Stomach smooth muscle (tissue), 2 donors: Measurements from ENCODE around the gene GZF1.

ENCODE experiments used
- H3K27ac ChIP-seq: one replicate; pipeline ENCODE4 v1.7.0; 2013; ENCODE audit warnings: mild to moderate bottlenecking, low read length, inconsistent platforms
- H3K27me3 ChIP-seq, 2 donors: one replicate each; pipeline ENCODE4 v1.7.0; 2013; ENCODE audit warnings: low read length in 2 of 2; ENCODE audit not compliant: insufficient read depth in 2 of 2, control insufficient read depth in 1 of 2
- H3K36me3 ChIP-seq, 2 donors: one replicate each; pipeline ENCODE4 v1.7.0; 2013; ENCODE audit warnings: low read length in 2 of 2; ENCODE audit not compliant: control insufficient read depth in 2 of 2, insufficient read depth in 2 of 2
- H3K4me1 ChIP-seq: one replicate; pipeline ENCODE4 v1.7.0; 2013; ENCODE audit warnings: low read length; ENCODE audit not compliant: control insufficient read depth, insufficient read depth
- H3K4me3 ChIP-seq, 2 donors: one replicate each; pipeline ENCODE4 v1.7.0; 2013; ENCODE audit warnings: low read length in 2 of 2
- H3K9ac ChIP-seq, 2 donors: one replicate each; pipeline ENCODE4 v1.7.0; 2013; ENCODE audit warnings: low read length in 2 of 2, mild to moderate bottlenecking in 1 of 2
- H3K9me3 ChIP-seq, 2 donors: one replicate each; pipeline ENCODE4 v1.7.0; 2013; ENCODE audit warnings: low read length in 2 of 2; ENCODE audit not compliant: control insufficient read depth in 2 of 2
- donor health status: healthy.
- donor health status: Pancreatic carcinoma.

The GZF1 gene

DNA sequence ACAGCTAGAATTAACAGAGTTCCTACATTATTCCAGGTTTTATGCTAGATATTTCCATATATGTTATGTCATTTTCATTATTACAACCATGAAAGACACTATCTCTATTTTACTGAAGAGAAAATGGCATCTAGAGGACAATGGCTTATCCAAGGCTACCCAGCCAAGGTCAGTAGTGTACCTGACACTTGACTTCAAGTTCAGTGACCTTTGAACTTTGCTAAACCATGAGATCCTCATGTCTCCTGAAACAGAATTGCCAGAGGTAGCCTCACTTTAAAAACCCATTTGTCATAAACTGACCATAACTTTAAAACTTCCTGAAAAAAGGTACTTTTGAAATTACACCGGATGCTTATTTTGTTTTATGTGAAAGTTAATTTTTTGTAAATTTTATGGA lies 44.9 kb downstream of the GZF1 start:
- H3K9me3 ChIP-seq, result no peaks in the 10 kb centered on the region
- no peak overlapping the region for H3K9ac ChIP-seq
- H3K27ac ChIP-seq, result no peak overlapping the region
- no peak overlapping the region for H3K4me3 ChIP-seq
- no peaks in the 10 kb centered on the region for H3K36me3 ChIP-seq
- H3K4me1 ChIP-seq, result peaks cover 10% of the 10 kb centered on the region
- H3K27me3 ChIP-seq, result no peaks in the 10 kb centered on the region

DNA sequence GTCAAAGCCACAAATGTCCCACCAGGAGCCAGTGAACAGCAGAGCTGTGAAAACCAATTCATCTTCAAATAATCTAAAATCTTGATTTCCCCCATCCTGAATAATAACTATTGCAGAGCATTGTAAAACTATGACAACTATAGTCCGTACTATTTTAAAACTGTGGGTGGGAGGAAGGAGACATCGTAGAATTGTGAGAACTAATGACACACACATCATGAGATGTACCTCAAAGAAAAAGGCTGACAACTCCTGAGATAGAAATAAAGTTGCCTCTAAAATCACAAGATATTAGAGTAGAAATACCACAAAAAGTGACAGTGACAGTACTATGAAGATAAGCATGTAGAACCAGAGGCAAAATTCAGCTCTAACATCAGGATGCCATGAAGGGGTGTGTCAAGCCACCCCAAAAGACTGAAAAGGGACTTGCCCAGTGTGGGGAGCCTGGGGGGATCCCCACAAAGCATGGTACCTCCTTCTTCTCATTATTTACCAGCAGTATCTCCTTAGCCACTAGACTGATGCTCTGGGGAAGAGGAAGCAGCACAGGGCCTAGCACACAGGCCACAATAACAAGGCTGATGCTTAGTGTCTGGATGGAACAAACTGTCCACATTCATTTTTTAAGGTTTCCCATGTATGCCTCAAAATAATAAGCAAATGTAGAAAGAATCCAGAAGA lies 45.9 kb downstream of the GZF1 start:
- Histone ChIP-seq H3K4me3 (no peak overlapping the region), H3K9me3 (no peaks in the 10 kb centered on the region), H3K27ac (no peak overlapping the region), H3K9ac (no peak overlapping the region), H3K27me3 (no peaks in the 10 kb centered on the region), H3K4me1 (peaks cover 10% of the 10 kb centered on the region), H3K36me3 (no peaks in the 10 kb centered on the region)

DNA sequence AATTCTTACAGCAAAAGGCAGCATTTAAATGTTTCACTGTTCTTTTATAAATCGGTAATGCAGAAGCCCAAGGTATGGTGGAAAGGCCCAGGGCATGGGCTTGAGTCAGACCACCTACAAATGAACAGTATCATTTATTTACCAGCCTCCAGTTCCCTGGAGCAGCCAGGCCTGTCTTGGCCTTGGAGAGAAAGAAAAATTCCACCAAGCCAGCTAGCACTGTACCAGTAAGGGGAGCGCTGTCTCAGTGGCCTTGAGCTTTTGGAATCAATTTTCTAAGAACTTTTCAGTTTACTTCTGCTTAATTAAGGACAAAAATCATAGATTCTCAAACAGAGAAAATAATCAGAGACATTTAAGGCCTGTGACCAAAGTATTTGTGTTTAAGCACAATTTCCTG lies 47.0 kb downstream of the GZF1 start:
- Histone ChIP-seq H3K9ac (no peak overlapping the region), H3K4me1 (peaks cover 6% of the 10 kb centered on the region), H3K27me3 (no peaks in the 10 kb centered on the region), H3K27ac (no peak overlapping the region), H3K36me3 (no peaks in the 10 kb centered on the region), H3K4me3 (no peak overlapping the region), H3K9me3 (no peaks in the 10 kb centered on the region)

DNA sequence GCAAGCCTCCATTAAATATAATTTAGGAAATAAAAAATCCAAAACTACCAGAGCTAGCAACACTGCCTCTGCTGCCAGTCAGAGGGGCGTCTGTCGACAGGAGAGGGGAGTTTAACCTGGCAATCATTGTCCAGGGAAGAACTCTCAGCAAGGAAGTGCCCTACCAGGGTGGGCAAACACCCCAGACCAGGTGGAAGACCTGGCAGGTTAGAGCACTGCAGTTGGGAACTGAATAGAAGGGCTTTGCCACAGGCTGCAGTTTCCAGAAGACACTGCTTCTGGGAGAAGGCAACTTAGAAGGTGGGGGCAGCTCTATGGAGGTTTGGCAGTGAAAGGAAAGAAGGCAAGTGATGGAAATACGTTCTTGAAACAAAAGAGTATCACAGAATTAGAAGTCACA lies 47.8 kb downstream of the GZF1 start:
- H3K9me3 ChIP-seq, result no peaks in the 10 kb centered on the region
- H3K27me3 ChIP-seq, result no peaks in the 10 kb centered on the region
- H3K4me3 ChIP-seq, result no peak overlapping the region
- no peaks in the 10 kb centered on the region for H3K4me1 ChIP-seq
- no peaks in the 10 kb centered on the region for H3K36me3 ChIP-seq
- no peak overlapping the region for H3K9ac ChIP-seq
- no peak overlapping the region for H3K27ac ChIP-seq

DNA sequence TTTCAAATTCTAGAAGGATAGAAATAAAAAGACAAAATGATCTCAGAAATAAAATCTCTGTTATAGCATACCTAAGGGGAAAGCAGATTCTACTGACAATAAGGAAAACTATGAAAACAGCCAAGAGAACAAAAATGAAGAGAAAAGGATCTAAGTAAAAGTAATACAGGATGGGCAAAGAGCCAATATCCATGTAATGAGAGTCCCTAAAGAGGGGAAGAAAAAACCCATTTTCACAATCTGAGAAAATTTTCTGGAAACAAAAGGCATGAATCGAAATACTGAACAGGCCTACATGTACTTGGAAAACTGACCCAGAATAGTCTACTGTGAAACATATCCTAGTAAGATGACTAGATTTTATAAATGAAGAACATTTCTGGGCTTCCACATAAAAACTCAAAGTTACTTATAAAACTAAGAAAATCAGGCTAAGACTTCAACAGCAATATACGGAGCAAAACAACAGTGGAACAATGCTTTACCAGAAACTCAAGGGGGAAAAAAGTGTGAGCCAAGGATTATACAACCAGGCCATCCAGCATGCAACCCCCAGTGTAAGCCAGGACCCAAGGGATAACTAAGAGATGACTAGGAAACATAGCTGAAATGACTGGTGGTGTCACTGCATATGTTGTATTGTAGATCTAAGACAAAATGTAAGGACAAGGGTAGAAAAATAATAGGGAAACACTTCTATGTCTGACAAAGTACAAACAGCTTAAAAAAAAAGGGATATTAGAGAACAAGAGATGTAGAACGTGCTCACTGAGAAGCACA lies 49.1 kb downstream of the GZF1 start:
- no peak overlapping the region for H3K9ac ChIP-seq
- no peaks in the 10 kb centered on the region for H3K27me3 ChIP-seq
- H3K9me3 ChIP-seq, result no peaks in the 10 kb centered on the region
- H3K27ac ChIP-seq, result no peak overlapping the region
- no peaks in the 10 kb centered on the region for H3K36me3 ChIP-seq
- H3K4me3 ChIP-seq, result no peak overlapping the region
- H3K4me1 ChIP-seq, result no peaks in the 10 kb centered on the region

DNA sequence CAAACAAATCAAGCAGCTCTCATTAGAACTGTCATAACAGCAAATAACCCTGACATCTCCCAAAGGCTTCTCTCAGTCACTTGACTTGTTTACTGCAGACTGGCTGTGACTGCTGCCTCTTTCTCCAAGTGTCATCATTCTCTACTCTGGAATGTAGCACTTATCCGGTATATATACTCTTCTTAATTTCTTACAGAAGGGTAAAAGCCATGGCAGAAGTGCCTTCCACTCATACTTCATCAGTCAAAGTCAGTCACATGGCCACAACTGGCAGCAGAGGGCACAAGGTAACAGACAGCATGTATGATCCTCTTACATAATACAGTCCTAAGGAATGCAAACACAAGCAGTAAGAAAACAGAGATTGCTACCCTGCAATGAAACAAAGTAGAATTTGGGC lies 50.0 kb downstream of the GZF1 start:
- Histone ChIP-seq H3K9me3 (no peaks in the 10 kb centered on the region), H3K27ac (no peak overlapping the region), H3K4me1 (no peaks in the 10 kb centered on the region), H3K36me3 (no peaks in the 10 kb centered on the region), H3K4me3 (no peak overlapping the region), H3K9ac (no peak overlapping the region), H3K27me3 (no peaks in the 10 kb centered on the region)

DNA sequence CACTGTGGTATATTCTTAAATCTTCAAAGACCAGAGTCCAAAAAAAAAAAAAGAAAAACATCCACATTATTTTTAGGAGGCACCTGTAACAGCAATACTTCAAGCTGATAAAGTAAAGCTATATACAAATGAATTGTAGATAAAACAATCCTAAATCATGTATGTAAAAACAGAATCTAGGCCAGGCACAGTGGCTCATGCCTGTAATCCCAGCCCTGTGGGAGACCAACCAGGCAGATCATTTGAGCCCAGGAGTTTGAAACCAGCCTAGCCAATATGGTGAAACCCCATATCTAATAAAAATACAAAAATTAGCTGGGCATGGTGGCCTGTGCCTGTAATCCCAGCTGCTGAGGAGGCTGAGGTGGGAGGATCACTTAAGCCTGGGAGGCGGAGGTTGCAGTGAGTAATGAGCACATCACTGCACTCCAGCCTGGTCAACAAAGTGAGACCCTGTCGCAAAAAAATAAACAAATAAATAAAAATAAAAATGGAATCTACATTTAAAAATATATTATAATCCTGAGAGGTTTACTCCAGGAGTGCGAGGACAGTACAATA lies 52.0 kb downstream of the GZF1 start:
- Histone ChIP-seq H3K4me1 (no peaks in the 10 kb centered on the region), H3K9ac (no peak overlapping the region), H3K27me3 (no peaks in the 10 kb centered on the region), H3K36me3 (no peaks in the 10 kb centered on the region), H3K4me3 (no peak overlapping the region), H3K9me3 (no peaks in the 10 kb centered on the region), H3K27ac (no peak overlapping the region)

DNA sequence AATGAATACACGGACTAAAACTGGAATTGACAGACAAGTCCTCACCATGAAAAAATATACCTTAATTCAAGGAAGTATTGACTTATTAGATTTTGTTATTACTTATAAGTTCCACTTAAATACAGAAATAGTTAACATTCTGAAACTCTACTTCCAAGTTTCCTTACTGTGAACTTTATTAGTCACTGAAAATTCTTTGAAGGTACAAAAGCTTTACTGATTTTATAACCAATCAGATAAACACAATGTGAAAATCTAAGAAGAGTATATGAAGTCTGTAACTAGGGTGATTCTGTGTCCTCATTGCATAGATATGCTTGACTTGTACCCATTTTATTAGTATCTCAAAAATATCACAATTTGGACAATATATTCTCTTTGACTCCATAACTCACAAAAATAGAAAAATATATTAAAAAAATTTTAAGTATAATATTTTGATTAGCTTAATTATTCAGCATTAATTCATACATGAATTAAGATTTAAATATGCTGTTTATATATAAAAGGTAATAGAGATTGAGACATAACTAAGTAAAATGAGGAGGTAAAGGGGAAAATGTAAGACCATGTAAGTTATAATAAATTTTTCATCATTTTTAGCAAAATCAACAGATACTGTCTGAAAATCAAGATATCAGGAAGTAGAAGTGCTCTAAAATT lies 52.7 kb downstream of the GZF1 start:
- Histone ChIP-seq H3K4me1 (no peaks in the 10 kb centered on the region), H3K4me3 (no peak overlapping the region), H3K27me3 (no peaks in the 10 kb centered on the region), H3K9me3 (no peaks in the 10 kb centered on the region), H3K36me3 (no peaks in the 10 kb centered on the region), H3K27ac (no peak overlapping the region), H3K9ac (no peak overlapping the region)

DNA sequence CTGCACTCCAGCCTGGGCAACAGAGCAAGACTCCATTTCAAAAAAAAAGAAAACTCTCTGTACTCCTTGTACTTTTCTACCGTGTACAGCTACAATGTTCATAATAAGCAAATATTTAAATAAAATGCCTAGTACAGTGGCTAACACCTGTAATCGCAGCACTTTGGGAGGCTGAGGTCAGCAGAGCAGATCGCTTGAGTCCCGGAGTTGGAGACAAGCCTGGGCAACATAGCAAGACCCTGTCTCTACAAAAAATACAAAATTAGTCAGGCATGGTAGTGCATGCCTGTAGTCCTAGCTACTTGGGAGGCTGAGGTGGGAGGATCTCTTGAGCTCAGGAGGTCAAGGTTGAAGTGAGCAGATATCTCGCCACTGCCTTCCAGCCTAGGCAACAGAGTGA lies 53.6 kb downstream of the GZF1 start:
- Histone ChIP-seq H3K9ac (no peak overlapping the region), H3K27me3 (no peaks in the 10 kb centered on the region), H3K4me3 (no peak overlapping the region), H3K27ac (no peak overlapping the region), H3K9me3 (no peaks in the 10 kb centered on the region), H3K4me1 (no peaks in the 10 kb centered on the region), H3K36me3 (no peaks in the 10 kb centered on the region)

DNA sequence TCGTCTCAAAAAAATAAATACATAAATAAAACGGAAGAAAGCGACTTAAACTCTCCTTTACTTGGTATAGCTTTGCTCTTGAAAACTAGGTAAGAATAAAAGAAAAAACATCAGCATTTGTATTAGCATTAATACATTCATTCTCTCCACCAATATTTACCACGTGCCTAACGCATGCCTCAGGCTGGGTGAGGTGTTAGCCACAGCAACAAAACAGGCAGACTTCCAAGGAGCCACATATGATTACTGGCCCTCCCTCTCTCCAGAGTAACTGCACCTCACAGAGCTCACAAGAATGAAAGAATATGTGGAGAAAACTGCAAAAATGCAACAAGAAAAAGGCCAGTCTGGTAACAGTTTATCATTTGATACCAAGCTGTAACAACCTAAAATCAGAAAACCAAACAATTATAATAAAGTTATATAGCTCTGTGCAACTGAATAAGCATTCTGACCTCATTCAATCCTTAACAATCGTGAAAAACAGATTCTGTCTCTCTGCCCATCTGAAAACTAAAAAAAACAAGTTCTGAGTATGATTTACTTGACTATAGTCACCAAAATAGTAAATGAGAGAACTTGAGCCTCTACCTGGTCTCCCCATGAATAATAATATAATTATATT lies 54.1 kb downstream of the GZF1 start:
- no peak overlapping the region for H3K27ac ChIP-seq
- H3K36me3 ChIP-seq, result no peaks in the 10 kb centered on the region
- H3K4me3 ChIP-seq, result no peak overlapping the region
- no peak overlapping the region for H3K9ac ChIP-seq
- H3K27me3 ChIP-seq, result no peaks in the 10 kb centered on the region
- no peaks in the 10 kb centered on the region for H3K9me3 ChIP-seq
- no peaks in the 10 kb centered on the region for H3K4me1 ChIP-seq
